CD4-positive, alpha-beta T cell treated with Interleukin-15 for 4 hours (primary cell): ENCODE measurements around the gene GTF3C2.
A peak's percentile ranks its signal among the peaks of the same experiment; 100 is the strongest.
"Not testable (repeated sequence)": the region's sequence is repeated elsewhere in the genome, so short reads cannot be mapped to it uniquely, and the experiment has no call there.

Source experiments
- DNase-seq: peaks from one replicate; pipeline ENCODE4 v3.0.0-alpha.2; 2020; ENCODE audit warnings: low spot score

Gene GTF3C2

GRCh38 chr2:27322301-27322765, 34.2 kb downstream of the GTF3C2 start:
- DNase-seq = no peak

GRCh38 chr2:27320958-27321543, 35.5 kb downstream of the GTF3C2 start:
- DNase-seq = no peak

- DNase-seq = not testable (repeated sequence)
These were observed 36.7 kb downstream of the GTF3C2 start for GRCh38 chr2:27319839-27320238.

GRCh38 chr2:27316655-27317412, 39.7 kb downstream of the GTF3C2 start:
- DNase-seq = no peak

GRCh38 chr2:27315122-27315521, 41.4 kb downstream of the GTF3C2 start:
- DNase-seq = no peak

- DNase-seq = no peak
These were observed 41.9 kb downstream of the GTF3C2 start for GRCh38 chr2:27314709-27315108.

GRCh38 chr2:27313882-27314645, 42.5 kb downstream of the GTF3C2 start:
- DNase-seq = no peak

- no peak for DNase-seq
These were observed 44.4 kb downstream of the GTF3C2 start for GRCh38 chr2:27312152-27312551.

- no peak for DNase-seq
These were observed 46.9 kb downstream of the GTF3C2 start for GRCh38 chr2:27309651-27310050.

GRCh38 chr2:27308359-27308881, 48.1 kb downstream of the GTF3C2 start, which contains the start of gene UCN:
Gene UCN (minus strand): TSS chr2:27308445. CDS start chr2:27307895, 550 bp downstream.
- DNase-seq = no peak

GRCh38 chr2:27307545-27308358, 48.8 kb downstream of the GTF3C2 start:
- no peak for DNase-seq

GRCh38 chr2:27307287-27307544, 49.3 kb downstream of the GTF3C2 start:
- no peak for DNase-seq

GRCh38 chr2:27306573-27307286, 49.8 kb downstream of the GTF3C2 start:
- peak; percentile 10 for DNase-seq

- DNase-seq = no peak
These were observed 50.4 kb downstream of the GTF3C2 start for GRCh38 chr2:27306136-27306535.

GRCh38 chr2:27305516-27305915, 51.0 kb downstream of the GTF3C2 start:
- DNase-seq = no peak

- DNase-seq = no peak
These were observed 51.9 kb downstream of the GTF3C2 start for GRCh38 chr2:27304488-27305240.

GRCh38 chr2:27303093-27304025, 53.2 kb downstream of the GTF3C2 start:
- DNase-seq = peak; percentile 55

- not testable (repeated sequence) for DNase-seq
These were observed 56.0 kb downstream of the GTF3C2 start for GRCh38 chr2:27300606-27301005.

GRCh38 chr2:27298391-27299080, 58.0 kb downstream of the GTF3C2 start:
- no peak for DNase-seq
